HL-60 (cell line): Measurements from ENCODE around the gene FGF12.

Experiments used
- DNase-seq, 2 experiments: peaks; one replicate each; pipeline ENCODE4 v3.0.0-alpha.2; 2010 to 2020; ENCODE audit warnings: low read depth in 1 of 2, low spot score in 1 of 2
- H3K27ac ChIP-seq: fragments of 250-450 bp; sonication (Bioruptor Pico); replicated peaks from 2 replicates; pipeline ENCODE4 v1.5.1; 2020; ENCODE audit warnings: mild to moderate bottlenecking, moderate library complexity
- H3K27me3 ChIP-seq: fragments of 250-450 bp; sonication (Bioruptor Pico); 2 replicates; pipeline ENCODE4 v1.5.1; 2021; ENCODE audit warnings: mild to moderate bottlenecking, moderate library complexity; ENCODE audit not compliant: insufficient read depth, poor library complexity, severe bottlenecking
- H3K4me3 ChIP-seq: replicated peaks from 2 replicates; pipeline ENCODE4 v1.5.1; 2011; ENCODE audit warnings: mild to moderate bottlenecking, control low read depth, low read length; ENCODE audit not compliant: insufficient read depth
- GABPA ChIP-seq: IDR thresholded peaks from 2 replicates; pipeline ENCODE4 v1.6.1; 2012; ENCODE audit warnings: low read depth
- POLR2AphosphoS5 ChIP-seq: IDR thresholded peaks from 2 replicates; pipeline ENCODE4 v1.6.1; 2012; ENCODE audit warnings: low read depth
- REST ChIP-seq: IDR thresholded peaks from 2 replicates; pipeline ENCODE4 v1.6.1; 2012; ENCODE audit warnings: low read depth; ENCODE audit not compliant: insufficient replicate concordance
- SPI1 ChIP-seq: IDR thresholded peaks from 2 replicates; pipeline ENCODE4 v1.6.1; 2012; ENCODE audit warnings: low read depth, mild to moderate bottlenecking, borderline replicate concordance
- TF ChIP-seq, protein P1 (sequence below): IDR thresholded peaks from one replicate; pipeline ENCODE4 v1.5.1; 2011; ENCODE audit warnings: low read length, control low read depth, inconsistent platforms; ENCODE audit not compliant: insufficient read depth

FGF12 gene

DNA sequence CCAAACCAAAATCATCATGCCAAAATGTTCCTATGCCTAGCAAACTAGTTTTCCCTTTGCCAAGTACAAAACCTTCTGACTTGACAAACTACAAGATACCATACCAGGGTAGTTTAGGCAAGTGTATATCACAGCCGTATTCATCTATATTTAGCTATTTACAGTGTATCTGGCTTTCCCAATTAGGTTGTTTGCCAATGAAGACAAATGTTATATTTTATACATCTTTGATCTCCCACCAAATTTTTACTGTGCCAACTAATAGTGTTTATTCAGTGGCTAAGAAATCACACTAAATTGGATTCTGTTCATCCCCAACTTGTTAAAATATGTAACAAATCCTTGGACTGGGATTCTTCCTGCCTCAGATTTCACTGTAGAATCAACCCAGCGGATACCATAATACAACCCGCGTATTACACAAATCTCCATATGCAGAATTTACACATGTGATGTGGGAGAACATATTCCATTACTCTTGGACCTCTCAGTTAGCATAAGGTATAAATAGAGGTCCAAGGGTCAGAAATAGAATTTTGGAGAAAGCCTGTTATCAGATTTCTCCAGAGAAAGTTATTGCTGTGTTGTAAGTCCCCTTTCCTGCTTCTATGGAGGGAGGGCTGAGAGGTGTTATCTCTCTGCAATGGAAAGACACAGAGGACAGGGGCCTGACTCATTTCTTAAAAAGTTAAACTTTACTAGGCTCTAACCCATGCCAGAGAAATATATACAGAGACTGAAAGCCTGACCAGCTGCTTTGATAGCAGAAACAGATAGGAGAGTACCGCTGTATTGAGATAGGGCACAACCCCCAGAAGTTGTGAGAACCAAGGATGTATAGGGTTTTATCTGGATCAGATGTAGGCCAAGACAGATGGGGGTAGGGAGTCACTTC, 467.0 kb downstream of the FGF12 start:
- TF ChIP-seq REST, result no peak
- TF ChIP-seq POLR2AphosphoS5, result no peak
- TF ChIP-seq, protein P1, sequence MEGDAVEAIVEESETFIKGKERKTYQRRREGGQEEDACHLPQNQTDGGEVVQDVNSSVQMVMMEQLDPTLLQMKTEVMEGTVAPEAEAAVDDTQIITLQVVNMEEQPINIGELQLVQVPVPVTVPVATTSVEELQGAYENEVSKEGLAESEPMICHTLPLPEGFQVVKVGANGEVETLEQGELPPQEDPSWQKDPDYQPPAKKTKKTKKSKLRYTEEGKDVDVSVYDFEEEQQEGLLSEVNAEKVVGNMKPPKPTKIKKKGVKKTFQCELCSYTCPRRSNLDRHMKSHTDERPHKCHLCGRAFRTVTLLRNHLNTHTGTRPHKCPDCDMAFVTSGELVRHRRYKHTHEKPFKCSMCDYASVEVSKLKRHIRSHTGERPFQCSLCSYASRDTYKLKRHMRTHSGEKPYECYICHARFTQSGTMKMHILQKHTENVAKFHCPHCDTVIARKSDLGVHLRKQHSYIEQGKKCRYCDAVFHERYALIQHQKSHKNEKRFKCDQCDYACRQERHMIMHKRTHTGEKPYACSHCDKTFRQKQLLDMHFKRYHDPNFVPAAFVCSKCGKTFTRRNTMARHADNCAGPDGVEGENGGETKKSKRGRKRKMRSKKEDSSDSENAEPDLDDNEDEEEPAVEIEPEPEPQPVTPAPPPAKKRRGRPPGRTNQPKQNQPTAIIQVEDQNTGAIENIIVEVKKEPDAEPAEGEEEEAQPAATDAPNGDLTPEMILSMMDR, result no peak
- no peak for TF ChIP-seq GABPA
- no peak for TF ChIP-seq SPI1
- no peak for DNase-seq
- Histone ChIP-seq H3K27me3 (no peaks in the 10 kb centered on the region), H3K4me3 (no peak overlapping the region), H3K27ac (no peak overlapping the region)

DNA sequence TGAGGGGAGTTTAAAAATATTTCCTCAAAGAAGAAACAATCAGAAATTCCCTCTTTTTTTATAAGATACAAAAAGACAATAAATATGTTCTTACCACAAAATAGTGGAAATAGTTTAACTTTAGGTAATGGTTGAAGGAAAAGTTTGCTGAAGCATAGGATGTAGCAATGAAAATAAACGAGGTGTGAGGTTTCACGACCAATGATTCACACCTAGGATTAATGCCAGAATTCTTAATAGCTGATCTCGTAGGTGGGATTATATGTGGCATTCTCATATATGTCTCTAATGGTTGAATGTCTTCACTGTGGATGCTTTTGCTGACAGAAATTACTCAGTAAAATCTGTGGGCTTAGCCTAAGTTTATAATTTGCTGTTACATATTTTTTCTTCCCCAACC, 467.7 kb downstream of the FGF12 start:
- H3K27me3 ChIP-seq, result no peaks in the 10 kb centered on the region
- no peak overlapping the region for H3K27ac ChIP-seq
- H3K4me3 ChIP-seq, result no peak overlapping the region
- TF ChIP-seq GABPA, result no peak
- TF ChIP-seq, protein P1, result no peak
- TF ChIP-seq REST, result no peak
- no peak for TF ChIP-seq SPI1
- no peak for TF ChIP-seq POLR2AphosphoS5
- no peak for DNase-seq

DNA sequence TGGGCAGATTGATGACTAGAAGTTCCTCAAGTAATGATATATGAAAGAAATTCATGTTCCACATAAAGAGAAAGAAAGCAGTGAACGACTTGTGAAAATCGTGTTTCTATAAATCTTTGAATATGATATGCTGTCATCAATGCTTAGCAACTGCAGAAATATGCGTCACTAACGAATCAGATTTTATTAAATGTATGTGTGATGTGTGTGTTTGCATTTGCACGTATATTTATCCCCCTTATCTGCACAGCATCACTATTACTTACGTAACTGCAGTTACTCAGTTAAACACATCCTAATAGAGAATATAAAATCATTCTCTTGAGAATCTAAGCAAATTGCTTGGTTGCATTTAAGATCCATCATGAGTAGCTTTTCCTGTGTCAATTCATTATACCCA, 468.6 kb downstream of the FGF12 start:
- Histone ChIP-seq H3K27me3 (no peaks in the 10 kb centered on the region), H3K27ac (no peak overlapping the region), H3K4me3 (no peak overlapping the region)
- DNase-seq, result no peak
- TF ChIP-seq GABPA, result no peak
- TF ChIP-seq, protein P1, result no peak
- TF ChIP-seq POLR2AphosphoS5, result no peak
- no peak for TF ChIP-seq REST
- TF ChIP-seq SPI1, result no peak
